Fibroblast of lung (primary cell): ENCODE results near the gene HTR3E. TPM values are rescaled to one million over a fixed set of nuclear protein-coding genes. Genes with fewer than 3 reads are reported as not detected.

Source experiments
- DNase-seq, 2 donors: peaks; one replicate each; pipeline versions ENCODE4 v3.0.0 to v3.0.0-alpha.2; 2010; ENCODE audit warnings: low read depth in 2 of 2
- H2AFZ ChIP-seq: 2 replicates; pipeline ENCODE4 v1.5.1; 2012; ENCODE audit warnings: low read length, control low read depth, inconsistent platforms
- H3K27ac ChIP-seq: 2 replicates; pipeline ENCODE4 v1.5.1; 2011; ENCODE audit warnings: low read length, control low read depth; ENCODE audit not compliant: insufficient read depth
- H3K27me3 ChIP-seq: 2 replicates; pipeline ENCODE4 v1.5.1; 2011; ENCODE audit warnings: mild to moderate bottlenecking, low read length; ENCODE audit not compliant: control insufficient read depth, insufficient read depth
- H3K36me3 ChIP-seq: 2 replicates; pipeline ENCODE4 v1.5.1; 2011; ENCODE audit warnings: low read length; ENCODE audit not compliant: control insufficient read depth, insufficient read depth
- H3K4me1 ChIP-seq: 2 replicates; pipeline ENCODE4 v1.5.1; 2011; ENCODE audit warnings: low read length; ENCODE audit not compliant: control insufficient read depth, insufficient read depth; ENCODE audit errors: extremely low read depth
- H3K4me2 ChIP-seq: 2 replicates; pipeline ENCODE4 v1.5.1; 2011; ENCODE audit warnings: low read length, control low read depth; ENCODE audit not compliant: insufficient read depth; ENCODE audit errors: extremely low read depth
- H3K4me3 ChIP-seq, 4 experiments: fragments of 200-600 bp in 1 of 4; sonication (generic) in 1 of 4; replicated peaks in 1 of 4; 2 replicates each; pipeline ENCODE4 v1.5.1; 2011 to 2016; ENCODE audit warnings: low read length in 4 of 4, low read depth in 3 of 4, mild to moderate bottlenecking in 3 of 4, control low read depth in 2 of 4, inconsistent platforms in 1 of 4, mixed read lengths in 1 of 4; ENCODE audit not compliant: insufficient read depth in 1 of 4; ENCODE audit errors: control extremely low read depth in 1 of 4
- H3K79me2 ChIP-seq: 2 replicates; pipeline ENCODE4 v1.5.1; 2012; ENCODE audit warnings: mild to moderate bottlenecking, low read length, inconsistent platforms; ENCODE audit not compliant: control insufficient read depth, insufficient read depth
- H3K9ac ChIP-seq: 2 replicates; pipeline ENCODE4 v1.5.1; 2011; ENCODE audit warnings: mild to moderate bottlenecking, low read length, control low read depth; ENCODE audit not compliant: insufficient read depth
- H3K9me3 ChIP-seq: 2 replicates; pipeline ENCODE4 v1.5.1; 2012; ENCODE audit warnings: low read depth, low read length; ENCODE audit not compliant: control insufficient read depth, insufficient read depth
- H4K20me1 ChIP-seq: 2 replicates; pipeline ENCODE4 v1.5.1; 2011; ENCODE audit warnings: low read length; ENCODE audit not compliant: control insufficient read depth, insufficient read depth; ENCODE audit errors: extremely low read depth
- CTCF ChIP-seq, 2 donors: IDR thresholded peaks in 1 of 2; conservative IDR thresholded peaks in 1 of 2; 1 replicate in 1 of 2; 2 replicates in 1 of 2; pipeline ENCODE4 v1.5.1; 2011 to 2012; ENCODE audit warnings: low read length in 2 of 2, control low read depth in 1 of 2, inconsistent platforms in 1 of 2, low read depth in 1 of 2, mild to moderate bottlenecking in 1 of 2
- EZH2 ChIP-seq: IDR thresholded peaks from 2 replicates; pipeline ENCODE4 v1.5.1; 2012; ENCODE audit warnings: low read length, control low read depth, mild to moderate bottlenecking; ENCODE audit errors: missing control alignments
- polyA plus RNA-seq, 2 donors: library from polyadenylated mRNA; depleted of rRNA in 1 of 2; stranded (reverse) in 1 of 2; unstranded in 1 of 2; fragments of >200 nt; gene quantifications; 2 replicates each; pipeline ENCODE4 v1.2.1, GENCODE V29; 2011 to 2012; ENCODE audit warnings: missing spikeins in 1 of 2
- total RNA-seq: library from RNA; depleted of rRNA; stranded (reverse); fragments of >200 nt; gene quantifications from 2 replicates; pipeline ENCODE4 v1.2.1, GENCODE V29; 2014

Gene HTR3E
- total and polyA plus RNA-seq, 2 donors (not counting 1 experiment from before 2014, with no cell fraction given) = not detected

DNA sequence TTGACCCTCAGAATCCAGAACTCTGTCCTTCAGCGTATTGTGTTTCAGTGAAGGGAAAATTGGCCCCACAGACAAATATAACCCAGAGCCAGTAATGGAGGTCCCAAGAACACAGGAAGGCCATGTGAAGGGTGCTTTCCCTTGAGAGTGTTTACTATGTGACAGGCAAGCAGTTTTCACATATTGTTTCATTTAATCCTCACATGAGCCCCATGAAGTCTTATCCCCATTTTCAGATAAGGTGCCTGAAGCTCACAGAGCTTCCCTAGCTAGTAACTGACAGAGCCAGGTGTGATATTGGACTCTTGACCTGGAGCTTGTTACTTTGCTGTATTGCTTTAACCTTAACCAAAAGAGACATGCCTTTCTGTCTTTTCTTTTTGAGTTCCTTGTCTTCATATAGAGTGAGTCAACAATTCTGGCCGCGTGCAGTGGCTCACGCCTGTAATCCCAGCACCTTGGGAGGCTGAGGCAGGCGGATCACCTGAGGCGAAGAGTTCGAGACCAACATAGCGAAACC, 48.9 kb downstream of the HTR3E start:
- H3K27ac ChIP-seq = no peak overlapping the region
- peaks cover 16% of the 10 kb centered on the region for H3K36me3 ChIP-seq
- no peak overlapping the region for H2AFZ ChIP-seq
- H3K9ac ChIP-seq = no peak overlapping the region
- no peaks in the 10 kb centered on the region for H4K20me1 ChIP-seq
- H3K9me3 ChIP-seq = no peaks in the 10 kb centered on the region
- TF ChIP-seq EZH2 = no peak
- TF ChIP-seq CTCF (conservative IDR thresholded peaks at IDR 0.05 in 1 of 2, IDR thresholded peaks at IDR 0.05 in 1 of 2; ENCODE audit: low read depth in 1 of 2, low read length in 2 of 2) = no peak
- H3K4me2 ChIP-seq = no peak overlapping the region
- no peak overlapping the region for H3K4me3 ChIP-seq
- no peaks in the 10 kb centered on the region for H3K4me1 ChIP-seq
- H3K79me2 ChIP-seq = no peaks in the 10 kb centered on the region
- DNase-seq = no peak
- H3K27me3 ChIP-seq = no peaks in the 10 kb centered on the region

DNA sequence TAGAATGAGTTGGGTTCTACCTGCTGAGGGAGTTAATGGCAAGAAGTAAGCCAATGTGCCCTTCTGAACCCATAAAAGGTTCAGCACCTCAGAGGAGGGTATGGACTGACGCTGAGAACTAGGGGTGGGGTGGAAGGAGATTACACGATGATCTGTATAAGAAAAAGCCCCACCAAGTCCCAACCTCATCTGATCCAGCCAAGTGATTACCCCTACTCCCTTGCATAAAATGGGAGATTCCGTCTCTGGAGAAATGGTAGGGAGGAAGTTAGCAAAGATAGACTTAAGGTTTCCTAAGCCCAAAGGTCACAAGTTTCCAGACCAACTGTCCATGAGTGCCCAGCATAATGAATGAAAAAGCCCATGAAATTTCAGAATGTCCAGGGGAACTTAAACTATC, 51.2 kb downstream of the HTR3E start:
- no peak overlapping the region for H3K4me3 ChIP-seq
- H3K27me3 ChIP-seq = no peaks in the 10 kb centered on the region
- DNase-seq = no peak
- no peak overlapping the region for H3K9ac ChIP-seq
- H3K27ac ChIP-seq = no peak overlapping the region
- H4K20me1 ChIP-seq = no peaks in the 10 kb centered on the region
- no peak overlapping the region for H3K4me2 ChIP-seq
- no peak overlapping the region for H2AFZ ChIP-seq
- no peaks in the 10 kb centered on the region for H3K4me1 ChIP-seq
- H3K36me3 ChIP-seq = peaks cover 8% of the 10 kb centered on the region
- no peaks in the 10 kb centered on the region for H3K79me2 ChIP-seq
- H3K9me3 ChIP-seq = no peaks in the 10 kb centered on the region
- no peak for TF ChIP-seq CTCF (conservative IDR thresholded peaks at IDR 0.05 in 1 of 2, IDR thresholded peaks at IDR 0.05 in 1 of 2; ENCODE audit: low read depth in 1 of 2, low read length in 2 of 2)
- no peak for TF ChIP-seq EZH2

DNA sequence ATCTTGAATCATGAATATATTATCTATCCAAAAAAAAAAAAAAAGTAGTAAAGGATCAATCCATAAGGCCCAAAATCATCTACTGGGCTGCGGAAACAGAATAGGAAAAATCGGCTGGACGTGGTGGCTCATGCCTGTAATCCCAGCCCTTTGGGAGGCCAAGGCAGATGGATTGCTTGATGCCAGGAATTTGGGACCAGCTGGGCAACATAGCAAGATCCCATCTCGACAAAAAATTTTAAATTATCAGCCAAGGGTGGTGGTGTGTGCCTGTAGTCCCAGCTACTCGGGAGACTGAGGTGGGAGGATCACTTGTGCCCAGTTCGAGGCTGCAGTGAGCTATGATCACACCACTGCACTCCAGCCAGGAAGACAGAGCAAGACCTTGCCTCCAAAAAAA, 52.3 kb downstream of the HTR3E start:
- H3K9ac ChIP-seq = no peak overlapping the region
- H4K20me1 ChIP-seq = no peaks in the 10 kb centered on the region
- no peaks in the 10 kb centered on the region for H3K9me3 ChIP-seq
- H3K79me2 ChIP-seq = no peaks in the 10 kb centered on the region
- no peaks in the 10 kb centered on the region for H3K4me1 ChIP-seq
- TF ChIP-seq CTCF (conservative IDR thresholded peaks at IDR 0.05 in 1 of 2, IDR thresholded peaks at IDR 0.05 in 1 of 2; ENCODE audit: low read depth in 1 of 2, low read length in 2 of 2) (no peak), EZH2 (no peak)
- H3K27ac ChIP-seq = no peak overlapping the region
- H3K36me3 ChIP-seq = peaks cover 6% of the 10 kb centered on the region
- H2AFZ ChIP-seq = no peak overlapping the region
- no peaks in the 10 kb centered on the region for H3K27me3 ChIP-seq
- DNase-seq = no peak
- no peak overlapping the region for H3K4me3 ChIP-seq
- no peak overlapping the region for H3K4me2 ChIP-seq
